GM21737 (cell line): ENCODE data around the gene ATAD3A.
A peak's percentile ranks its signal among the peaks of the same experiment; 100 is the strongest.
"Not testable (repeated sequence)": the region's sequence is repeated elsewhere in the genome, so short reads cannot be mapped to it uniquely, and the experiment has no call there.

Source experiments
- ATAC-seq: cut with Tn5 transposase; IDR thresholded peaks from one replicate; pipeline ENCODE4 v1.9.1; 2021; ENCODE audit warnings: mild to moderate bottlenecking, moderate library complexity; ENCODE audit not compliant: unreplicated experiment

ATAD3A gene

GRCh38 chr1:1489231-1489630, 22.7 kb upstream of the ATAD3A start:
- ATAC-seq = no peak

- no peak for ATAC-seq
These were observed 22.1 kb upstream of the ATAD3A start for GRCh38 chr1:1489861-1490260.

GRCh38 chr1:1490633-1491230, 21.2 kb upstream of the ATAD3A start:
- no peak for ATAC-seq

- no peak for ATAC-seq
These were observed 20.4 kb upstream of the ATAD3A start for GRCh38 chr1:1491601-1492000.

- not testable (repeated sequence) for ATAC-seq
These were observed 17.7 kb upstream of the ATAD3A start for GRCh38 chr1:1494311-1494710.

- not testable (repeated sequence) for ATAC-seq
These were observed 16.4 kb upstream of the ATAD3A start for GRCh38 chr1:1495461-1495975.

- ATAC-seq = not testable (repeated sequence)
These were observed 7.1 kb upstream of the ATAD3A start for GRCh38 chr1:1504777-1505365.

- ATAC-seq = not testable (repeated sequence)
These were observed 6.6 kb upstream of the ATAD3A start for GRCh38 chr1:1505366-1505798.

- not testable (repeated sequence) for ATAC-seq
These were observed 6.2 kb upstream of the ATAD3A start for GRCh38 chr1:1505801-1506200.

GRCh38 chr1:1507305-1507704, 4.7 kb upstream of the ATAD3A start:
- ATAC-seq = no peak

GRCh38 chr1:1508775-1509464, 3.0 kb upstream of the ATAD3A start:
- ATAC-seq = not testable (repeated sequence)

GRCh38 chr1:1509465-1509850, 2.5 kb upstream of the ATAD3A start:
- ATAC-seq = not testable (repeated sequence)

GRCh38 chr1:1510912-1511532, 940 bp upstream of the ATAD3A start:
- no peak for ATAC-seq

- peak; percentile 7 for ATAC-seq
These were observed 463 bp downstream of the ATAD3A start for GRCh38 chr1:1512425-1512824.

- not testable (repeated sequence) for ATAC-seq
These were observed 1.7 kb downstream of the ATAD3A start for GRCh38 chr1:1513675-1514074.

GRCh38 chr1:1514376-1514775, 2.4 kb downstream of the ATAD3A start:
- not testable (repeated sequence) for ATAC-seq

GRCh38 chr1:1516923-1517322, 5.0 kb downstream of the ATAD3A start:
- not testable (repeated sequence) for ATAC-seq

- no peak for ATAC-seq
These were observed 6.1 kb downstream of the ATAD3A start for GRCh38 chr1:1517973-1518620.

GRCh38 chr1:1518621-1519007, 6.7 kb downstream of the ATAD3A start:
- not testable (repeated sequence) for ATAC-seq

GRCh38 chr1:1519805-1520505, 8.0 kb downstream of the ATAD3A start:
- not testable (repeated sequence) for ATAC-seq
